Activated B cell treated with CpG ODN at 0.5 μM for 24 hours (primary cell): ENCODE results near the gene CNTNAP5. TPM values are rescaled to one million over a fixed set of nuclear protein-coding genes. Genes with fewer than 3 reads are reported as not detected.

Experiments used
- ATAC-seq: fragments of 200-7000 bp; cut with Tn5 transposase; one replicate; pipeline ENCODE4 v1.10.0; 2021; ENCODE audit warnings: low read depth, mild to moderate bottlenecking, moderate library complexity
- CTCF ChIA-PET: fragments of 350-600 bp; sonication (Branson Sonifier 250); formaldehyde crosslinking; loops from one replicate; lab custom pipeline; 2021; ENCODE audit warnings: antibody characterized with exemption; lab: Charles Lee
- POLR2A ChIA-PET: fragments of 350-600 bp; sonication (Branson Sonifier 250); formaldehyde crosslinking; loops from one replicate; lab custom pipeline; 2021; ENCODE audit warnings: antibody characterized with exemption; lab: Charles Lee
- DNase-seq: peaks from one replicate; pipeline ENCODE4 v3.0.0; 2022
- H3K27ac Mint-ChIP-seq: one replicate; pipeline ENCODE4 v1.8.0; 2020; ENCODE audit warnings: mixed read lengths
- H3K27me3 Mint-ChIP-seq: one replicate; pipeline ENCODE4 v1.8.0; 2021; ENCODE audit warnings: mixed read lengths
- H3K36me3 Mint-ChIP-seq: one replicate; pipeline ENCODE4 v1.8.0; 2021; ENCODE audit warnings: low read depth, mixed read lengths
- H3K4me1 Mint-ChIP-seq: one replicate; pipeline ENCODE4 v1.8.0; 2021; ENCODE audit warnings: mixed read lengths
- H3K4me3 Mint-ChIP-seq: one replicate; pipeline ENCODE4 v1.8.0; 2020; ENCODE audit warnings: mild to moderate bottlenecking, mixed read lengths
- H3K9me3 Mint-ChIP-seq: one replicate; pipeline ENCODE4 v1.8.0; 2020; ENCODE audit warnings: mixed read lengths
- CTCF ChIP-seq: fragments of 200-600 bp; IDR thresholded peaks from one replicate; pipeline ENCODE4 v1.8.0; 2022; ENCODE audit warnings: antibody characterized with exemption, mild to moderate bottlenecking
- intact Hi-C: fragments of 100-400 bp; cut with micrococcal nuclease; formaldehyde crosslinking; loops from one replicate; pipeline ENCODE4 v1.15.1; 2024
- total RNA-seq: library from RNA; stranded (reverse); gene quantifications from 2 replicates; pipeline ENCODE4 v1.2.3, GENCODE V29; 2022

CNTNAP5 gene
- total RNA-seq, 1 donor from 2014 or later: not detected

- H3K4me3 Mint-ChIP-seq: no peak overlapping the region
- H3K4me1 Mint-ChIP-seq: no peaks in the 10 kb centered on the region
- DNase-seq: no peak
- no peaks in the 10 kb centered on the region for H3K27me3 Mint-ChIP-seq
- H3K9me3 Mint-ChIP-seq: peaks cover 10% of the 10 kb centered on the region
- POLR2A ChIA-PET: no interaction called here
- ATAC-seq: no peak
- no peaks in the 10 kb centered on the region for H3K36me3 Mint-ChIP-seq
- intact Hi-C loops: no loop called here
- no peak for TF ChIP-seq CTCF
- CTCF ChIA-PET: no interaction called here
- no peak overlapping the region for H3K27ac Mint-ChIP-seq
Observed at GRCh38 chr2:124309563-124310138, 284.6 kb downstream of the CNTNAP5 start.

GRCh38 chr2:124310671-124311070, 285.6 kb downstream of the CNTNAP5 start:
- intact Hi-C loops: no loop called here
- ChIA-PET CTCF (no interaction called here), POLR2A (no interaction called here)
- no peaks in the 10 kb centered on the region for H3K36me3 Mint-ChIP-seq
- no peak for ATAC-seq
- no peak overlapping the region for H3K27ac Mint-ChIP-seq
- no peak for DNase-seq
- no peaks in the 10 kb centered on the region for H3K27me3 Mint-ChIP-seq
- H3K9me3 Mint-ChIP-seq: peaks cover 10% of the 10 kb centered on the region
- TF ChIP-seq CTCF: no peak
- H3K4me3 Mint-ChIP-seq: no peak overlapping the region
- H3K4me1 Mint-ChIP-seq: no peaks in the 10 kb centered on the region

- ATAC-seq (no peak), DNase-seq (no peak)
- no peak overlapping the region for H3K27ac Mint-ChIP-seq
- CTCF ChIA-PET: interaction anchor here (0.9 kb wide), 1 partner anchor 11 kb away, joined by 3 read pairs; no protein-coding TSS in a partner anchor
- H3K4me3 Mint-ChIP-seq: no peak overlapping the region
- no peaks in the 10 kb centered on the region for H3K36me3 Mint-ChIP-seq
- H3K9me3 Mint-ChIP-seq: peaks cover 10% of the 10 kb centered on the region
- H3K4me1 Mint-ChIP-seq: no peaks in the 10 kb centered on the region
- POLR2A ChIA-PET: no interaction called here
- no peaks in the 10 kb centered on the region for H3K27me3 Mint-ChIP-seq
- intact Hi-C loops: no loop called here
- TF ChIP-seq CTCF: no peak
Observed at GRCh38 chr2:124314084-124314483, 289.0 kb downstream of the CNTNAP5 start.

GRCh38 chr2:124315221-124315880, 290.3 kb downstream of the CNTNAP5 start:
- CTCF ChIA-PET: no interaction called here
- TF ChIP-seq CTCF: no peak
- intact Hi-C loops: no loop called here
- Mint-ChIP-seq H3K27ac (no peak overlapping the region), H3K27me3 (no peaks in the 10 kb centered on the region), H3K4me3 (no peak overlapping the region), H3K9me3 (peaks cover 10% of the 10 kb centered on the region), H3K36me3 (no peaks in the 10 kb centered on the region), H3K4me1 (no peaks in the 10 kb centered on the region)
- POLR2A ChIA-PET: no interaction called here
- no peak for DNase-seq
- no peak for ATAC-seq

- no peak for ATAC-seq
- ChIA-PET CTCF (no interaction called here), POLR2A (no interaction called here)
- DNase-seq: no peak
- no peak overlapping the region for H3K4me3 Mint-ChIP-seq
- intact Hi-C loops: no loop called here
- no peaks in the 10 kb centered on the region for H3K4me1 Mint-ChIP-seq
- H3K36me3 Mint-ChIP-seq: no peaks in the 10 kb centered on the region
- no peak overlapping the region for H3K27ac Mint-ChIP-seq
- H3K9me3 Mint-ChIP-seq: peaks cover 8% of the 10 kb centered on the region
- no peaks in the 10 kb centered on the region for H3K27me3 Mint-ChIP-seq
- no peak for TF ChIP-seq CTCF
Observed at GRCh38 chr2:124316133-124316532, 291.0 kb downstream of the CNTNAP5 start.
